PC-9 (cell line): ENCODE results near the gene CDH15.

Experiments
- EZH2 ChIP-seq: fragments of 200-600 bp; sonication (generic); IDR thresholded peaks from 2 replicates; pipeline ENCODE4 v1.8.0; 2017; ENCODE audit warnings: antibody characterized with exemption, low read depth
- TF ChIP-seq, protein P1 (sequence below): fragments of 200-600 bp; sonication (generic); conservative IDR thresholded peaks from 2 replicates; pipeline ENCODE4 v1.6.1; 2017; ENCODE audit warnings: mixed run types, antibody characterized with exemption, mild to moderate bottlenecking, moderate library complexity

DNA sequence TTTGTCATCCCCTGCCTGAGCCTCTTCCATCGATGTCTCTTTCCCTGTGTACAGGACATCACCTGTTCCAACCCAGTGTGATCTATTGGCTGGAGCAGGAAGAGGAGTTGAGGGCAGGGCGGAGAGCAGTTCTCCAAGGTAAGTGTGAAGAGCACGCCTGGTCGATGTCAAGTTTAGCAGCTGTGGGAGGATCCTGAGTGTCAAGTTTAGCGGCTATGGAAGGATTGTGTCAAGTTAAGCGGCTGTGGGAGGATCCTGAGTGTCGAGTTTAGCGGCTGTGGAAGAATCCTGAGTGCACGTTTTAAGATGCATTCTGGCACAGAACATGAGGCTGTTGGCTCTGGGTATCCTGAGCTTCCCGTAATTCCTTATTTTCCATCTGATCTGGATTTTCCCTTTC lies 53.1 kb downstream of the CDH15 start:
- TF ChIP-seq, protein P1, sequence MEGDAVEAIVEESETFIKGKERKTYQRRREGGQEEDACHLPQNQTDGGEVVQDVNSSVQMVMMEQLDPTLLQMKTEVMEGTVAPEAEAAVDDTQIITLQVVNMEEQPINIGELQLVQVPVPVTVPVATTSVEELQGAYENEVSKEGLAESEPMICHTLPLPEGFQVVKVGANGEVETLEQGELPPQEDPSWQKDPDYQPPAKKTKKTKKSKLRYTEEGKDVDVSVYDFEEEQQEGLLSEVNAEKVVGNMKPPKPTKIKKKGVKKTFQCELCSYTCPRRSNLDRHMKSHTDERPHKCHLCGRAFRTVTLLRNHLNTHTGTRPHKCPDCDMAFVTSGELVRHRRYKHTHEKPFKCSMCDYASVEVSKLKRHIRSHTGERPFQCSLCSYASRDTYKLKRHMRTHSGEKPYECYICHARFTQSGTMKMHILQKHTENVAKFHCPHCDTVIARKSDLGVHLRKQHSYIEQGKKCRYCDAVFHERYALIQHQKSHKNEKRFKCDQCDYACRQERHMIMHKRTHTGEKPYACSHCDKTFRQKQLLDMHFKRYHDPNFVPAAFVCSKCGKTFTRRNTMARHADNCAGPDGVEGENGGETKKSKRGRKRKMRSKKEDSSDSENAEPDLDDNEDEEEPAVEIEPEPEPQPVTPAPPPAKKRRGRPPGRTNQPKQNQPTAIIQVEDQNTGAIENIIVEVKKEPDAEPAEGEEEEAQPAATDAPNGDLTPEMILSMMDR = no peak
- no peak for TF ChIP-seq EZH2
